PC-9 (cell line): ENCODE measurements around the gene BCKDHB. TPM values are rescaled to one million over a fixed set of nuclear protein-coding genes. Genes with fewer than 3 reads are reported as not detected.

Experiments used
- BruUV-seq: library from RNA; stranded (reverse); fragments of 400-500 nt; replicated peaks from 2 replicates; lab custom pipeline; 2021; lab: Mats Ljungman, UMichigan
- CTCF ChIA-PET: fragments of 300-600 bp; sonication (Branson Sonifier 250); formaldehyde crosslinking; loops from one replicate; lab custom pipeline; 2022; ENCODE audit warnings: antibody characterized with exemption; lab: Charles Lee
- POLR2A ChIA-PET: fragments of 300-600 bp; sonication (Branson Sonifier 250); formaldehyde crosslinking; loops from one replicate; lab custom pipeline; 2022; ENCODE audit warnings: antibody characterized with exemption; ENCODE audit not compliant: unreplicated experiment; lab: Charles Lee
- DNase-seq, 2 experiments: peaks; one replicate each; pipeline versions ENCODE4 v3.0.0 to v3.0.0-alpha.2; 2015 to 2022; ENCODE audit warnings: mixed read lengths in 1 of 2
- H2AFZ ChIP-seq: fragments of 200-600 bp; sonication (generic); 2 replicates; pipeline ENCODE4 v1.8.1; 2017; ENCODE audit warnings: antibody characterized with exemption
- H3F3A ChIP-seq: fragments of 200-600 bp; sonication (generic); 2 replicates; pipeline ENCODE4 v1.8.1; 2017; ENCODE audit warnings: antibody characterized with exemption, mild to moderate bottlenecking, low read depth; ENCODE audit not compliant: insufficient read depth
- H3K27ac ChIP-seq: fragments of 200-600 bp; sonication (generic); 2 replicates; pipeline ENCODE4 v1.6.1; 2016; ENCODE audit warnings: mixed run types
- H3K27me3 ChIP-seq: fragments of 200-600 bp; sonication (generic); 2 replicates; pipeline ENCODE4 v1.6.1; 2016; ENCODE audit warnings: low read depth, mixed run types; ENCODE audit not compliant: insufficient read depth
- H3K36me3 ChIP-seq: fragments of 200-600 bp; sonication (generic); 2 replicates; pipeline ENCODE4 v1.6.1; 2016; ENCODE audit warnings: low read depth, mixed run types
- H3K4me1 ChIP-seq: fragments of 200-600 bp; sonication (generic); replicated peaks from 2 replicates; pipeline ENCODE4 v1.6.1; 2016; ENCODE audit warnings: mixed run types; ENCODE audit not compliant: insufficient read depth
- H3K4me2 ChIP-seq: fragments of 200-600 bp; sonication (generic); 2 replicates; pipeline ENCODE4 v1.6.1; 2017; ENCODE audit warnings: mixed run types
- H3K4me3 ChIP-seq: fragments of 200-600 bp; sonication (generic); 2 replicates; pipeline ENCODE4 v1.6.1; 2016; ENCODE audit warnings: mixed run types
- H3K79me2 ChIP-seq: fragments of 200-600 bp; sonication (generic); 2 replicates; pipeline ENCODE4 v1.6.1; 2017; ENCODE audit warnings: low read depth, mixed run types
- H3K9me2 ChIP-seq: fragments of 200-600 bp; sonication (generic); 2 replicates; pipeline ENCODE4 v1.8.1; 2017; ENCODE audit warnings: mild to moderate bottlenecking; ENCODE audit not compliant: insufficient read depth
- H3K9me3 ChIP-seq: fragments of 200-600 bp; sonication (generic); 2 replicates; pipeline ENCODE4 v1.8.1; 2016; ENCODE audit warnings: low read depth; ENCODE audit not compliant: insufficient read depth
- H4K20me1 ChIP-seq: fragments of 200-600 bp; sonication (generic); 2 replicates; pipeline ENCODE4 v1.8.1; 2017; ENCODE audit not compliant: insufficient read depth
- EZH2 ChIP-seq: fragments of 200-600 bp; sonication (generic); IDR thresholded peaks from 2 replicates; pipeline ENCODE4 v1.8.0; 2017; ENCODE audit warnings: antibody characterized with exemption, low read depth
- intact Hi-C: fragments of 100-400 bp; cut with micrococcal nuclease; formaldehyde crosslinking; loops from one replicate; pipeline ENCODE4 v1.10.0; 2022; ENCODE audit not compliant: unreplicated experiment
- total RNA-seq: library from RNA; stranded (reverse); gene quantifications from 2 replicates; pipeline ENCODE4 v1.2.3, GENCODE V29; 2021
- TF ChIP-seq, protein P1 (sequence below): fragments of 200-600 bp; sonication (generic); conservative IDR thresholded peaks from 2 replicates; pipeline ENCODE4 v1.6.1; 2017; ENCODE audit warnings: mixed run types, antibody characterized with exemption, mild to moderate bottlenecking, moderate library complexity

Gene BCKDHB
- total RNA-seq, 1 experiment from 2014 or later = 29.7 TPM

DNA sequence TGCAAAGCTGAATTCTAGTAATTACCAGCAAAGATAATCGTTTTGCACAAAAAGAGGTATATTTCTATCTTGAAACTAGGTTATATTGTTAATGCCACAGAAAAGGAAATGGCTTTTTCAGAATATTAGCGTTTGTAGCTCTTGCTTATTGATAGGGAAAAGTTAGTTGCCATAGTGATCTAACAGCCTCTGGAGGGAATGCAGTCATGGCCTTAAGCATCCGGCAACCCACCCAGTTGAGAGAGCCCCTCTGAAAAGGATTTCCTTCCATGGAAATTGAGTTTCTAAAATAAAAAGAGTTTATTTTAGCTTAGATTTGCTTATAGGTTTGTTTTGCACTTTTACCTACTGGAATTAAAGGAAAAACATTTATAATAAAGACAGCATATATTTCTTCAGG, 224.5 kb downstream of the BCKDHB start:
- Histone ChIP-seq H3F3A (no peaks in the 10 kb centered on the region), H3K36me3 (no peaks in the 10 kb centered on the region), H3K4me3 (no peak overlapping the region), H3K27ac (no peak overlapping the region), H3K79me2 (no peaks in the 10 kb centered on the region), H3K4me1 (no peaks in the 10 kb centered on the region), H3K9me3 (no peaks in the 10 kb centered on the region), H3K9me2 (no peaks in the 10 kb centered on the region), H2AFZ (no peak overlapping the region), H3K4me2 (no peak overlapping the region), H4K20me1 (no peaks in the 10 kb centered on the region), H3K27me3 (no peaks in the 10 kb centered on the region)
- no peak for DNase-seq
- TF ChIP-seq, protein P1, sequence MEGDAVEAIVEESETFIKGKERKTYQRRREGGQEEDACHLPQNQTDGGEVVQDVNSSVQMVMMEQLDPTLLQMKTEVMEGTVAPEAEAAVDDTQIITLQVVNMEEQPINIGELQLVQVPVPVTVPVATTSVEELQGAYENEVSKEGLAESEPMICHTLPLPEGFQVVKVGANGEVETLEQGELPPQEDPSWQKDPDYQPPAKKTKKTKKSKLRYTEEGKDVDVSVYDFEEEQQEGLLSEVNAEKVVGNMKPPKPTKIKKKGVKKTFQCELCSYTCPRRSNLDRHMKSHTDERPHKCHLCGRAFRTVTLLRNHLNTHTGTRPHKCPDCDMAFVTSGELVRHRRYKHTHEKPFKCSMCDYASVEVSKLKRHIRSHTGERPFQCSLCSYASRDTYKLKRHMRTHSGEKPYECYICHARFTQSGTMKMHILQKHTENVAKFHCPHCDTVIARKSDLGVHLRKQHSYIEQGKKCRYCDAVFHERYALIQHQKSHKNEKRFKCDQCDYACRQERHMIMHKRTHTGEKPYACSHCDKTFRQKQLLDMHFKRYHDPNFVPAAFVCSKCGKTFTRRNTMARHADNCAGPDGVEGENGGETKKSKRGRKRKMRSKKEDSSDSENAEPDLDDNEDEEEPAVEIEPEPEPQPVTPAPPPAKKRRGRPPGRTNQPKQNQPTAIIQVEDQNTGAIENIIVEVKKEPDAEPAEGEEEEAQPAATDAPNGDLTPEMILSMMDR = no peak
- no peak for TF ChIP-seq EZH2
- ChIA-PET CTCF (no interaction called here), POLR2A (no interaction called here)
- intact Hi-C loops = loop anchor here (10.0 kb wide), 2 partner anchors 144 to 404 kb away; no protein-coding TSS in a partner anchor
- no TSS peak for BruUV-seq

DNA sequence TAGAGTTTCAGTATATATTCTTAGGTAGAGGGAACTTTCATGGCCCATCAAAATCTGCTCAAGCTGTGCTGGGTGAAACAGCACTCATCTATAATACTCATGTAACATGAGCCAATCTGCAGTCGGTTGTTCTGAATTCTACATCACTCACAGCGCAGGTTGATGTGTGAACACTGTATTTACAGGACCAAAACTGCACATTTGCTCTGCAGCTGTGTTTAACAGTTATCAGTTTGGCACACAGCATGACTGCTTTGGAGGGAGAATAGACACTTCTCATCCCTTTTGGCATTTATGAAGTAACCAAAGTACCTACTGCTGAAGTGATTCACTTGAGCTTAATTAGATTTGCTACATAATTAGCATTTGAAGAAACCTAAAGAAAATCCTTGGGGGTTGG, 225.1 kb downstream of the BCKDHB start:
- ChIA-PET CTCF (no interaction called here), POLR2A (no interaction called here)
- no peaks in the 10 kb centered on the region for H3K79me2 ChIP-seq
- BruUV-seq = no TSS peak
- no peak overlapping the region for H3K27ac ChIP-seq
- H3K9me3 ChIP-seq = no peaks in the 10 kb centered on the region
- no peak overlapping the region for H3K4me3 ChIP-seq
- TF ChIP-seq, protein P1 = no peak
- no peak for TF ChIP-seq EZH2
- no peak overlapping the region for H2AFZ ChIP-seq
- no peaks in the 10 kb centered on the region for H3K36me3 ChIP-seq
- no peaks in the 10 kb centered on the region for H3K4me1 ChIP-seq
- no peaks in the 10 kb centered on the region for H3K27me3 ChIP-seq
- no peak overlapping the region for H3K4me2 ChIP-seq
- H3K9me2 ChIP-seq = no peaks in the 10 kb centered on the region
- H3F3A ChIP-seq = no peaks in the 10 kb centered on the region
- no peaks in the 10 kb centered on the region for H4K20me1 ChIP-seq
- intact Hi-C loops = loop anchor here (10.0 kb wide), 2 partner anchors 143 to 403 kb away; no protein-coding TSS in a partner anchor
- no peak for DNase-seq

GRCh38 chr6:80331974-80332373, 225.5 kb downstream of the BCKDHB start:
- ChIA-PET CTCF (no interaction called here), POLR2A (interaction anchor here (0.6 kb wide), 1 partner anchor 324 kb away, joined by 4 read pairs; no protein-coding TSS in a partner anchor)
- no peak overlapping the region for H3K27ac ChIP-seq
- no peaks in the 10 kb centered on the region for H3K79me2 ChIP-seq
- no peaks in the 10 kb centered on the region for H3K27me3 ChIP-seq
- no TSS peak for BruUV-seq
- intact Hi-C loops = loop anchor here (10.0 kb wide), 2 partner anchors 143 to 403 kb away; no protein-coding TSS in a partner anchor
- H3K4me3 ChIP-seq = no peak overlapping the region
- no peaks in the 10 kb centered on the region for H3K9me2 ChIP-seq
- TF ChIP-seq EZH2 = no peak
- TF ChIP-seq, protein P1 = no peak
- no peaks in the 10 kb centered on the region for H4K20me1 ChIP-seq
- H3K4me1 ChIP-seq = no peaks in the 10 kb centered on the region
- no peaks in the 10 kb centered on the region for H3K9me3 ChIP-seq
- no peaks in the 10 kb centered on the region for H3K36me3 ChIP-seq
- no peak overlapping the region for H2AFZ ChIP-seq
- no peak overlapping the region for H3K4me2 ChIP-seq
- no peaks in the 10 kb centered on the region for H3F3A ChIP-seq
- DNase-seq = no peak
